ENCODE results near the gene ACACA. TPM values are rescaled to one million over a fixed set of nuclear protein-coding genes. Genes with fewer than 3 reads are reported as not detected.

ACACA gene
- total RNA-seq, 6 experiments from 2014 or later = 37.7 to 43.0 (median 40.7) TPM

GRCh38 chr17:37393352-37393751 is 13.3 kb downstream of the ACACA start:
- H3K9me3 Mint-ChIP-seq = no peaks in the 10 kb centered on the region
- no peaks in the 10 kb centered on the region; the same call in 1 of the 2 replicates for H3K27me3 Mint-ChIP-seq (ENCODE audit: insufficient read depth)
- no peak for DNase-seq
- no peak overlapping the region for H3K27ac Mint-ChIP-seq
- H3K36me3 Mint-ChIP-seq (ENCODE audit: low read depth) = no peaks in the 10 kb centered on the region
- no peak overlapping the region for H3K4me3 Mint-ChIP-seq
- TF ChIP-seq, protein P1, sequence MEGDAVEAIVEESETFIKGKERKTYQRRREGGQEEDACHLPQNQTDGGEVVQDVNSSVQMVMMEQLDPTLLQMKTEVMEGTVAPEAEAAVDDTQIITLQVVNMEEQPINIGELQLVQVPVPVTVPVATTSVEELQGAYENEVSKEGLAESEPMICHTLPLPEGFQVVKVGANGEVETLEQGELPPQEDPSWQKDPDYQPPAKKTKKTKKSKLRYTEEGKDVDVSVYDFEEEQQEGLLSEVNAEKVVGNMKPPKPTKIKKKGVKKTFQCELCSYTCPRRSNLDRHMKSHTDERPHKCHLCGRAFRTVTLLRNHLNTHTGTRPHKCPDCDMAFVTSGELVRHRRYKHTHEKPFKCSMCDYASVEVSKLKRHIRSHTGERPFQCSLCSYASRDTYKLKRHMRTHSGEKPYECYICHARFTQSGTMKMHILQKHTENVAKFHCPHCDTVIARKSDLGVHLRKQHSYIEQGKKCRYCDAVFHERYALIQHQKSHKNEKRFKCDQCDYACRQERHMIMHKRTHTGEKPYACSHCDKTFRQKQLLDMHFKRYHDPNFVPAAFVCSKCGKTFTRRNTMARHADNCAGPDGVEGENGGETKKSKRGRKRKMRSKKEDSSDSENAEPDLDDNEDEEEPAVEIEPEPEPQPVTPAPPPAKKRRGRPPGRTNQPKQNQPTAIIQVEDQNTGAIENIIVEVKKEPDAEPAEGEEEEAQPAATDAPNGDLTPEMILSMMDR (IDR thresholded peaks at IDR 0.05) = no peak
- peaks cover 29% of the 10 kb centered on the region for H3K4me1 Mint-ChIP-seq (ENCODE audit: low read depth)

- Mint-ChIP-seq H3K9me3 (no peaks in the 10 kb centered on the region), H3K36me3 (ENCODE audit: low read depth) (no peaks in the 10 kb centered on the region), H3K4me1 (ENCODE audit: low read depth) (peaks cover 32% of the 10 kb centered on the region), H3K4me3 (peak overlapping the region; percentile 66), H3K27ac (peak overlapping the region; percentile 55), H3K27me3 (ENCODE audit: insufficient read depth) (no peaks in the 10 kb centered on the region)
- DNase-seq = peak; percentile 63
- TF ChIP-seq, protein P1 (IDR thresholded peaks at IDR 0.05) = no peak
Observed at GRCh38 chr17:37392024-37392590, 14.5 kb downstream of the ACACA start.

DNA sequence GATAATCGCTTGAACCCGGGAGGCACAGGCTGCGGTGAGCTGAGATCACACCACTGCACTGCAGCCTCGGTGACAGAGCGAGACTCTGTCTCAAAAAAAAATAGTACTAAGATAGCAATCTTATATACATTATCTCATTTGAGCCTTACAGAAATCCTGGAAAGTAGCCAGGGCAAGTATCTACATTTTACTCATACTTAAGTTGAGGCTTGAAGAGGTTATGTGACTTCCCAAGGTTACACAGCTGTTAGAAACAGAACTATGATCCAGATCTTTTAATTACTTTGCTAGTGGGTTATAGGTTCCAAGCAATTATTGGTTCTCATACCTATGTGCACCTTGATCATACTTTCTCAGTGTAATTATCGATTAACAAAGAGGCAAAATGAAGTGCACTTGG is 15.5 kb downstream of the ACACA start:
- no peak for DNase-seq
- Mint-ChIP-seq H3K27me3 (ENCODE audit: insufficient read depth) (no peaks in the 10 kb centered on the region), H3K27ac (no peak overlapping the region), H3K4me1 (ENCODE audit: low read depth) (peaks cover 32% of the 10 kb centered on the region), H3K9me3 (no peaks in the 10 kb centered on the region), H3K4me3 (no peak overlapping the region; the same call in 1 of the 2 replicates), H3K36me3 (ENCODE audit: low read depth) (no peaks in the 10 kb centered on the region)
- TF ChIP-seq, protein P1 (IDR thresholded peaks at IDR 0.05) = no peak

DNA sequence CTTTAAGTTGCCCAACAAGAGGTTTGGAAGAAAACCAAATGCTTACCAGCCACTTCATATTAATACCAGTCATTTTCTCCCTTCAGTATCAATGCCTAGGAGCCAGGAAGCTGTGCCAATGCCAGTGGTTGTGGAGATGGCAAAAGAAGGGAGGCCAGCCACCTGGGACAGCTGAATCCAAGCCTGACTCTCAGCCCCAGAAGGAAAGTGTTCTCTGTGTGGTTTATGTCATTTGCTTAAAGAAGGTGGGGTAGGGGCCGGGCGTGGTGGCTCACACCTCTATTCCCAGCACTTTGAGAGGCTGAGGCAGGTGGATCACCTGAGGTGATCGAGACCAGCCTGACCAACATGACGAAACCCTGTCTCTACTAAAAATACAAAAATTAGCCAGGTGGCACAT is 17.5 kb downstream of the ACACA start:
- DNase-seq = no peak
- Mint-ChIP-seq H3K9me3 (no peaks in the 10 kb centered on the region), H3K27ac (no peak overlapping the region), H3K4me1 (ENCODE audit: low read depth) (peaks cover 41% of the 10 kb centered on the region), H3K4me3 (no peak overlapping the region), H3K36me3 (ENCODE audit: low read depth) (no peaks in the 10 kb centered on the region), H3K27me3 (ENCODE audit: insufficient read depth) (no peaks in the 10 kb centered on the region)
- TF ChIP-seq, protein P1 (IDR thresholded peaks at IDR 0.05) = no peak

DNA sequence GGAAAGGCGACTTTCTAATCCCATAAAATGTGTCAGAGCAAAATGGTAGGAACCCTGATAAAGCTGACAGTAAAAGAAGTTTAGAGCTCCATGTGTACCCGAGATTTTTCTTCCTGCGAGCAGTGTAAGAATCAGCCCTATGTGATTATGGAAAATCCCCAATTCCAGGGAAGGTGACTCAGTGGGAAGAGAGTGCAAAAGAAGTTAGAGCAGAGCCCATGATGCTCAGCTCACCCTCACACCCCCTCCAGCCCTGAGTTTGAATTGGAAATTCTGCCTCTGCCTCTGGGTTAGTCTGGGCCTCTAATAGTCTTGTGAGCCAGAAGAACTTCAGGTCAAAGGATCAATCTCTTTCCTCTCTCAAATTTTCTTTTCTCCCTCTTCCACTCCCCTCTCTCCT is 18.4 kb downstream of the ACACA start:
- H3K4me3 Mint-ChIP-seq = no peak overlapping the region
- H3K4me1 Mint-ChIP-seq (ENCODE audit: low read depth) = peaks cover 43% of the 10 kb centered on the region
- no peaks in the 10 kb centered on the region for H3K36me3 Mint-ChIP-seq (ENCODE audit: low read depth)
- H3K27ac Mint-ChIP-seq = peak overlapping the region; percentile 66
- H3K9me3 Mint-ChIP-seq = no peaks in the 10 kb centered on the region
- TF ChIP-seq, protein P1 (IDR thresholded peaks at IDR 0.05) = no peak
- DNase-seq = peak; percentile 16
- H3K27me3 Mint-ChIP-seq (ENCODE audit: insufficient read depth) = no peaks in the 10 kb centered on the region

Measured in HFFc6 (cell line).